A549 (cell line): ENCODE results near the gene CIBAR2.

Source experiments
- BHLHE40 ChIP-seq: IDR thresholded peaks from 2 replicates; pipeline ENCODE4 v1.6.1; 2012; ENCODE audit warnings: low read depth, low read length, inconsistent platforms
- CBX8 ChIP-seq: fragments of 200-600 bp; sonication (generic); IDR thresholded peaks from 2 replicates; pipeline ENCODE4 v1.6.1; 2016
- CHD2 ChIP-seq: fragments of 150-350 bp; IDR thresholded peaks from 2 replicates; pipeline ENCODE4 v1.6.1; 2014; ENCODE audit warnings: low read length; ENCODE audit not compliant: partially characterized antibody
- CTCF ChIP-seq: fragments of >200 bp; sonication (Bioruptor Twin); formaldehyde crosslinking; IDR thresholded peaks from 3 replicates; pipeline ENCODE4 v1.5.1; 2016
- EP300 ChIP-seq, 2 experiments: fragments of >200 bp; sonication (Bioruptor Twin); formaldehyde crosslinking; IDR thresholded peaks; 2 replicates in 1 of 2; 3 replicates in 1 of 2; pipeline ENCODE4 v1.6.1; 2016 to 2017
- KDM5A ChIP-seq: fragments of 200-600 bp; sonication (generic); IDR thresholded peaks from 2 replicates; pipeline ENCODE4 v1.6.1; 2016; ENCODE audit warnings: antibody characterized with exemption, mild to moderate bottlenecking
- PBX3 ChIP-seq: IDR thresholded peaks from 2 replicates; pipeline ENCODE4 v1.6.1; 2012
- POLR2A ChIP-seq: IDR thresholded peaks from 2 replicates; pipeline ENCODE4 v1.6.1; 2012; ENCODE audit warnings: mild to moderate bottlenecking, low read length
- RAD21 ChIP-seq, 2 experiments: fragments of >200 bp in 1 of 2; sonication (Bioruptor Twin) in 1 of 2; formaldehyde crosslinking in 1 of 2; IDR thresholded peaks in 1 of 2; conservative IDR thresholded peaks in 1 of 2; 2 replicates in 1 of 2; 3 replicates in 1 of 2; pipeline ENCODE4 v1.6.1; 2012 to 2018; ENCODE audit warnings: inconsistent platforms in 1 of 2
- SMC3 ChIP-seq: fragments of >200 bp; sonication (Bioruptor Twin); formaldehyde crosslinking; IDR thresholded peaks from 3 replicates; pipeline ENCODE4 v1.6.1; 2018; ENCODE audit warnings: inconsistent platforms
- USF2 ChIP-seq: fragments of 450-650 bp; IDR thresholded peaks from 2 replicates; pipeline ENCODE4 v1.6.1; 2014; ENCODE audit warnings: antibody characterized with exemption

- no peak for TF ChIP-seq KDM5A
- no peak for TF ChIP-seq RAD21 (conservative IDR thresholded peaks at IDR 0.05 in 1 of 2, IDR thresholded peaks at IDR 0.05 in 1 of 2)
- no peak for TF ChIP-seq POLR2A
- no peak for TF ChIP-seq CHD2
- TF ChIP-seq BHLHE40 = no peak
- no peak for TF ChIP-seq USF2
- no peak for TF ChIP-seq CTCF
- no peak for TF ChIP-seq EP300 (IDR thresholded peaks at IDR 0.05)
- TF ChIP-seq SMC3 = no peak
- TF ChIP-seq CBX8 = no peak
- no peak for TF ChIP-seq PBX3
Measured at GRCh38 chr16:85094812-85095211, 17.5 kb downstream of the CIBAR2 start.
